Brain microvascular endothelial cell (primary cell): ENCODE measurements around the gene ANKMY1.

Experiments used
- DNase-seq: peaks from one replicate; pipeline ENCODE4 v3.0.0-alpha.2; 2020
- H3K27ac ChIP-seq: fragments of 250-450 bp; sonication (Bioruptor Pico); 2 replicates; pipeline ENCODE4 v1.5.1; 2020; ENCODE audit warnings: mild to moderate bottlenecking, moderate library complexity
- H3K27me3 ChIP-seq: fragments of 250-450 bp; sonication (Bioruptor Pico); replicated peaks from 2 replicates; pipeline ENCODE4 v1.5.1; 2020; ENCODE audit warnings: mild to moderate bottlenecking
- H3K36me3 ChIP-seq: fragments of 250-450 bp; sonication (Bioruptor Pico); replicated peaks from 2 replicates; pipeline ENCODE4 v1.5.1; 2020; ENCODE audit warnings: mild to moderate bottlenecking
- H3K4me3 ChIP-seq: 2 replicates; pipeline ENCODE4 v1.5.1; 2011; ENCODE audit warnings: low read depth, mild to moderate bottlenecking, control low read depth, low read length, moderate library complexity
- CTCF ChIP-seq: IDR thresholded peaks from 2 replicates; pipeline ENCODE4 v1.5.1; 2011; ENCODE audit warnings: low read depth, mild to moderate bottlenecking, moderate library complexity, low read length, control low read depth, inconsistent platforms; ENCODE audit errors: missing control alignments
- in situ Hi-C: cut with HindIII; loops from 2 replicates; pipeline ENCODE4 v1.10.0; 2017; ENCODE audit warnings: low sequenced_read_pairs, low pct_ligation_motif_present

The ANKMY1 gene

GRCh38 chr2:240457223-240458043 is 100.4 kb downstream of the ANKMY1 start:
- peaks cover 2% of the 10 kb centered on the region for H3K27me3 ChIP-seq
- in situ Hi-C loops = no loop called here

GRCh38 chr2:240456447-240457222 is 101.2 kb downstream of the ANKMY1 start:
- H3K4me3 ChIP-seq = no peak overlapping the region
- in situ Hi-C loops = no loop called here

More at GRCh38 chr2:240457223-240458043, 100.4 kb downstream of the ANKMY1 start:
- no peaks in the 10 kb centered on the region for H3K36me3 ChIP-seq
- no peak for DNase-seq
- H3K27ac ChIP-seq = no peak overlapping the region
- TF ChIP-seq CTCF = no peak
- no peak overlapping the region for H3K4me3 ChIP-seq

GRCh38 chr2:240455647-240456446 is 101.9 kb downstream of the ANKMY1 start:
- in situ Hi-C loops = no loop called here
- no peak for DNase-seq
- Histone ChIP-seq H3K4me3 (no peak overlapping the region), H3K27me3 (peaks cover 2% of the 10 kb centered on the region), H3K27ac (no peak overlapping the region), H3K36me3 (no peaks in the 10 kb centered on the region)
- TF ChIP-seq CTCF = no peak

More at GRCh38 chr2:240456447-240457222, 101.2 kb downstream of the ANKMY1 start:
- no peak for DNase-seq
- Histone ChIP-seq H3K27ac (no peak overlapping the region), H3K36me3 (no peaks in the 10 kb centered on the region), H3K27me3 (peaks cover 2% of the 10 kb centered on the region)
- TF ChIP-seq CTCF = no peak

- no peaks in the 10 kb centered on the region for H3K36me3 ChIP-seq
- peaks cover 2% of the 10 kb centered on the region for H3K27me3 ChIP-seq
- in situ Hi-C loops = no loop called here
- DNase-seq = no peak
- H3K4me3 ChIP-seq = no peak overlapping the region
- H3K27ac ChIP-seq = no peak overlapping the region
- TF ChIP-seq CTCF = no peak
These were observed 102.5 kb downstream of the ANKMY1 start for GRCh38 chr2:240455272-240455646.

- Histone ChIP-seq H3K4me3 (no peak overlapping the region), H3K27ac (no peak overlapping the region), H3K36me3 (no peaks in the 10 kb centered on the region), H3K27me3 (peaks cover 2% of the 10 kb centered on the region)
- DNase-seq = no peak
- in situ Hi-C loops = no loop called here
- no peak for TF ChIP-seq CTCF
These were observed 103.5 kb downstream of the ANKMY1 start for GRCh38 chr2:240454106-240454901.
